H9 (cell line): ENCODE data around the gene GAS2L2. TPM values are rescaled to one million over a fixed set of nuclear protein-coding genes. Genes with fewer than 3 reads are reported as not detected.

ENCODE experiments used
- DNase-seq: peaks from one replicate; pipeline ENCODE4 v3.0.0-alpha.2; 2017
- H2AFZ ChIP-seq: one replicate; pipeline ENCODE4 v1.6.1; 2013; ENCODE audit warnings: mild to moderate bottlenecking, low read length, control low read depth, moderate library complexity
- H2AK5ac ChIP-seq: 2 replicates; pipeline ENCODE4 v1.6.1; 2013; ENCODE audit warnings: low read length, control low read depth, mixed read lengths; ENCODE audit not compliant: insufficient read length
- H2BK120ac ChIP-seq: one replicate; pipeline ENCODE4 v1.6.1; 2013; ENCODE audit warnings: low read depth, mild to moderate bottlenecking, low read length, control low read depth, inconsistent platforms; ENCODE audit not compliant: poor library complexity, severe bottlenecking
- H2BK12ac ChIP-seq: 2 replicates; pipeline ENCODE4 v1.6.1; 2013; ENCODE audit warnings: low read length, control low read depth, mixed read lengths, low read depth; ENCODE audit not compliant: insufficient read length
- H2BK15ac ChIP-seq: 2 replicates; pipeline ENCODE4 v1.6.1; 2013; ENCODE audit warnings: low read depth, low read length, control low read depth
- H2BK20ac ChIP-seq: one replicate; pipeline ENCODE4 v1.6.1; 2013; ENCODE audit warnings: low read depth, mild to moderate bottlenecking, low read length, control low read depth, inconsistent platforms; ENCODE audit not compliant: poor library complexity, severe bottlenecking
- H2BK5ac ChIP-seq: 2 replicates; pipeline ENCODE4 v1.6.1; 2013; ENCODE audit warnings: low read length, control low read depth, mixed read lengths; ENCODE audit not compliant: insufficient read length
- H3K14ac ChIP-seq: 2 replicates; pipeline ENCODE4 v1.6.1; 2013; ENCODE audit warnings: low read length, control low read depth; ENCODE audit not compliant: insufficient read depth
- H3K18ac ChIP-seq: 2 replicates; pipeline ENCODE4 v1.6.1; 2013; ENCODE audit warnings: low read depth, mild to moderate bottlenecking, mixed read lengths, low read length, control low read depth; ENCODE audit not compliant: insufficient read length
- H3K23ac ChIP-seq: 2 replicates; pipeline ENCODE4 v1.6.1; 2013; ENCODE audit warnings: low read length, control low read depth, mixed read lengths, low read depth; ENCODE audit not compliant: insufficient read length
- H3K23me2 ChIP-seq: 2 replicates; pipeline ENCODE4 v1.6.1; 2013; ENCODE audit warnings: low read depth, mild to moderate bottlenecking, mixed read lengths, low read length, control low read depth; ENCODE audit not compliant: insufficient read length, poor library complexity, severe bottlenecking
- H3K27ac ChIP-seq: 2 replicates; pipeline ENCODE4 v1.5.1; 2013; ENCODE audit warnings: low read length, control low read depth, mixed read lengths, low read depth; ENCODE audit not compliant: insufficient read length
- H3K27me3 ChIP-seq: 2 replicates; pipeline ENCODE4 v1.6.1; 2013; ENCODE audit warnings: low read length, control low read depth, inconsistent platforms; ENCODE audit not compliant: insufficient read depth
- H3K4ac ChIP-seq: 2 replicates; pipeline ENCODE4 v1.6.1; 2013; ENCODE audit warnings: low read depth, mild to moderate bottlenecking, control low read depth, inconsistent platforms, low read length, moderate library complexity
- H3K4me1 ChIP-seq: 2 replicates; pipeline ENCODE4 v1.6.1; 2013; ENCODE audit warnings: low read length, control low read depth, inconsistent platforms; ENCODE audit not compliant: insufficient read depth
- H3K4me2 ChIP-seq: 2 replicates; pipeline ENCODE4 v1.6.1; 2013; ENCODE audit warnings: low read length, control low read depth, mixed read lengths; ENCODE audit not compliant: insufficient read length, insufficient read depth
- H3K56ac ChIP-seq: 2 replicates; pipeline ENCODE4 v1.6.1; 2013; ENCODE audit warnings: low read depth, mild to moderate bottlenecking, mixed read lengths, low read length, control low read depth; ENCODE audit not compliant: insufficient read length
- H3K79me1 ChIP-seq: 2 replicates; pipeline ENCODE4 v1.6.1; 2013; ENCODE audit warnings: low read depth, mild to moderate bottlenecking, moderate library complexity, low read length, control low read depth, inconsistent platforms; ENCODE audit not compliant: insufficient read depth, poor library complexity, severe bottlenecking
- H3K79me2 ChIP-seq: 2 replicates; pipeline ENCODE4 v1.6.1; 2013; ENCODE audit warnings: low read length, control low read depth, inconsistent platforms; ENCODE audit not compliant: insufficient read depth
- H3K9ac ChIP-seq: 2 replicates; pipeline ENCODE4 v1.6.1; 2013; ENCODE audit warnings: low read length, control low read depth, mixed read lengths; ENCODE audit not compliant: insufficient read length; ENCODE audit errors: extremely low read depth
- H3K9me3 ChIP-seq: one replicate; pipeline ENCODE4 v1.6.1; 2013; ENCODE audit warnings: low read depth, low read length, inconsistent platforms; ENCODE audit not compliant: control insufficient read depth
- H3T11ph ChIP-seq: one replicate; pipeline ENCODE4 v1.6.1; 2013; ENCODE audit warnings: mild to moderate bottlenecking, low read length, control low read depth, inconsistent platforms
- H4K20me1 ChIP-seq: one replicate; pipeline ENCODE4 v1.6.1; 2013; ENCODE audit not compliant: control insufficient read depth, insufficient read length, insufficient read depth
- H4K5ac ChIP-seq: 2 replicates; pipeline ENCODE4 v1.6.1; 2013; ENCODE audit warnings: low read depth, mild to moderate bottlenecking, mixed read lengths, low read length, control low read depth; ENCODE audit not compliant: insufficient read length
- H4K8ac ChIP-seq: replicated peaks from 2 replicates; pipeline ENCODE4 v1.6.1; 2013; ENCODE audit warnings: low read length, control low read depth, mixed read lengths, low read depth; ENCODE audit not compliant: insufficient read length
- H4K91ac ChIP-seq: 2 replicates; pipeline ENCODE4 v1.6.1; 2013; ENCODE audit warnings: low read depth, mild to moderate bottlenecking, moderate library complexity, mixed read lengths, low read length, control low read depth; ENCODE audit not compliant: insufficient read length
- H3K27ac Mint-ChIP-seq, 3 experiments: 2 replicates in 2 of 3; 3 replicates in 1 of 3; pipeline ENCODE4 v1.8.0; 2020 to 2021; ENCODE audit warnings: mixed read lengths in 3 of 3, mild to moderate bottlenecking in 1 of 3, moderate library complexity in 1 of 3
- H3K27me3 Mint-ChIP-seq: 2 replicates; pipeline ENCODE4 v1.8.0; 2021; ENCODE audit warnings: low read depth, mild to moderate bottlenecking, moderate library complexity, mixed read lengths
- H3K36me3 Mint-ChIP-seq, 3 experiments: 2 replicates in 2 of 3; 3 replicates in 1 of 3; pipeline ENCODE4 v1.8.0; 2020 to 2021; ENCODE audit warnings: low read depth in 3 of 3, mixed read lengths in 3 of 3; ENCODE audit not compliant: insufficient read depth in 1 of 3
- H3K4me1 Mint-ChIP-seq, 2 experiments: 2 replicates each; pipeline ENCODE4 v1.8.0; 2020; ENCODE audit warnings: mixed read lengths in 2 of 2
- H3K4me3 Mint-ChIP-seq, 2 experiments: 2 replicates in 1 of 2; 3 replicates in 1 of 2; pipeline ENCODE4 v1.8.0; 2020 to 2021; ENCODE audit warnings: mild to moderate bottlenecking in 2 of 2, mixed read lengths in 2 of 2, moderate library complexity in 1 of 2
- H3K9me3 Mint-ChIP-seq, 2 experiments: 2 replicates in 1 of 2; 3 replicates in 1 of 2; pipeline ENCODE4 v1.8.0; 2020; ENCODE audit warnings: mild to moderate bottlenecking in 2 of 2, mixed read lengths in 2 of 2, moderate library complexity in 1 of 2
- CTCF ChIP-seq: fragments of 200-600 bp; sonication (generic); conservative IDR thresholded peaks from 3 replicates; pipeline ENCODE4 v1.8.0; 2021; ENCODE audit warnings: antibody characterized with exemption, mild to moderate bottlenecking
- WGBS: extraction: QIAGEN DNeasy Blood & Tissue Kit; methylation state at CpG from one replicate; pipeline ENCODE4 v1.1.7; 2013; ENCODE audit warnings: missing lambda C conversion rate, low lambda C conversion rate, mixed read lengths; ENCODE audit not compliant: insufficient read length; ENCODE audit errors: extremely low coverage; 5-methylcytosine and 5-hydroxymethylcytosine counted together
- total RNA-seq: library from RNA; stranded (reverse); gene quantifications from 2 replicates; pipeline ENCODE4 v1.2.1, GENCODE V29; 2021

The GAS2L2 gene
- total RNA-seq, 1 experiment from 2014 or later: not detected

DNA sequence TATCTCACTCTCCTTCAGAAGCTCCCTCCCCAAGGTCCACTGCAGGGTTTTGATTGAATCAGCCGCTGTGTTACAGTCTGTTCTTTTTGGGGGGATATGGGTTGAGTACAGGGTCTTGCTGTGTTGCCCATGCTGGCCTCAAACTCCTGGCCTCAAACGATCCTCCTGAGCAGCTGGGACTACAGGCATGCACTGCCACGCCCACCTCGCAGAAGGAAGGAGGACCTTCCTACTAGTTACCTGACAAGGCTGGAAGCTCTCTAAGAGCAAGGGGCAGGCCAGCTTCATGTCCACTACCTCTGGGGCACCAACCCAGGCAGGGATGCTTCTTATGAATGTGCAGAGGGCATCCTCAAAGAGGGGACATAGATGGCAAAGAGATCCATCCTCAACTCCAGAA, 44.3 kb upstream of the GAS2L2 start:
- Histone ChIP-seq H3K79me2 (no peaks in the 10 kb centered on the region), H2AK5ac (no peak overlapping the region), H2AFZ (no peak overlapping the region), H2BK15ac (no peak overlapping the region), H2BK120ac (no peak overlapping the region), H3K14ac (no peak overlapping the region), H3K4ac (no peak overlapping the region), H3K4me2 (no peak overlapping the region), H3K23me2 (peaks cover 6% of the 10 kb centered on the region), H4K91ac (no peak overlapping the region), H3K4me1 (0 out of 2 replicates have a peak, but pooled peaks cover 2% of the 10 kb centered on the region), H2BK5ac (no peak overlapping the region), H2BK12ac (no peak overlapping the region), H3K27me3 (peaks cover 33% of the 10 kb centered on the region), H3K56ac (no peak overlapping the region), H3K27ac (no peak overlapping the region), H3T11ph (no peak overlapping the region), H4K5ac (no peak overlapping the region), H4K20me1 (no peaks in the 10 kb centered on the region), H3K9ac (no peak overlapping the region), H2BK20ac (no peak overlapping the region), H3K79me1 (no peaks in the 10 kb centered on the region), H4K8ac (no peak overlapping the region), H3K23ac (no peak overlapping the region), H3K9me3 (no peaks in the 10 kb centered on the region), H3K18ac (no peak overlapping the region)
- Mint-ChIP-seq H3K4me1 (peaks cover 6 to 12% of the 10 kb centered on the region in 2 experiments), H3K36me3 (no peaks in the 10 kb centered on the region), H3K27ac (no peak overlapping the region), H3K27me3 (peaks cover 83% of the 10 kb centered on the region), H3K4me3 (no peak overlapping the region), H3K9me3 (no peaks in the 10 kb centered on the region)
- no CpG with 5 or more reads among the region's 4 CpGs for WGBS
- no peak for TF ChIP-seq CTCF
- no peak for DNase-seq
